Stomach (tissue), 9 donors: Measurements from ENCODE around the gene PLS3. TPM values are rescaled to one million over a fixed set of nuclear protein-coding genes. Genes with fewer than 3 reads are reported as not detected.

Experiments used
- DNase-seq, 2 donors: peaks; one replicate each; pipeline versions ENCODE4 v3.0.0 to v3.0.0-alpha.2; 2013 to 2019
- H3K27ac ChIP-seq, 5 donors: fragments of 200-600 bp in 4 of 5; sonication (generic) in 4 of 5; one replicate each; pipeline ENCODE4 v1.5.1; 2013 to 2019; ENCODE audit warnings: mild to moderate bottlenecking in 1 of 5, moderate library complexity in 1 of 5
- H3K27me3 ChIP-seq, 3 donors: fragments of 200-600 bp; sonication (generic); one replicate each; pipeline ENCODE4 v1.5.1; 2017 to 2019; ENCODE audit warnings: mixed run types in 1 of 3
- H3K36me3 ChIP-seq, 4 donors: fragments of 200-600 bp; sonication (generic); 1 replicate in 3 of 4; 2 replicates in 1 of 4; pipeline ENCODE4 v1.5.1; 2016 to 2019
- H3K4me1 ChIP-seq, 4 donors: fragments of 200-600 bp; sonication (generic); one replicate each; pipeline ENCODE4 v1.5.1; 2016 to 2019
- H3K4me3 ChIP-seq, 4 donors: fragments of 200-600 bp; sonication (generic) in 3 of 4; one replicate each; pipeline ENCODE4 v1.5.1; 2016 to 2019; ENCODE audit warnings: mild to moderate bottlenecking in 1 of 4
- H3K9me3 ChIP-seq, 4 donors: fragments of 200-600 bp; sonication (generic); one replicate each; pipeline ENCODE4 v1.5.1; 2016 to 2019
- EP300 ChIP-seq: sonication (generic); formaldehyde crosslinking; IDR thresholded peaks from one replicate; pipeline ENCODE4 v1.6.1; 2017; ENCODE audit warnings: antibody characterized with exemption
- POLR2A ChIP-seq, 4 donors: fragments of 450-650 bp; IDR thresholded peaks; one replicate each; pipeline ENCODE4 v1.6.1; 2016; ENCODE audit warnings: antibody characterized with exemption in 4 of 4, control low read depth in 2 of 4, mild to moderate bottlenecking in 1 of 4, moderate library complexity in 1 of 4
- POLR2AphosphoS5 ChIP-seq, 3 donors: sonication (generic); formaldehyde crosslinking; IDR thresholded peaks; one replicate each; pipeline ENCODE4 v1.6.1; 2016; ENCODE audit warnings: antibody characterized with exemption in 3 of 3
- WGBS, 5 donors: extraction: QIAGEN DNeasy Blood & Tissue Kit in 3 of 5; methylation state at CpG; one replicate each; pipeline versions ENCODE4 v1.1.5 to v1.1.7; 2013 to 2018; 5-methylcytosine and 5-hydroxymethylcytosine counted together
- intact Hi-C: fragments of 100-400 bp; cut with DNase I; formaldehyde crosslinking; loops from one replicate; pipeline ENCODE4 v1.15.1; 2023; ENCODE audit warnings: low total_unique reads
- polyA plus RNA-seq, 3 donors: library from polyadenylated mRNA; stranded (reverse); fragments of 200-250 nt; gene quantifications; one replicate each; pipeline ENCODE4 v1.2.3, GENCODE V29; 2013
- small RNA-seq, 4 donors: library from RNA; depleted of rRNA; stranded (forward); fragments of <200 nt; gene quantifications; one replicate each; pipeline ENCODE3, GENCODE V24; 2016
- total RNA-seq, 5 donors: library from RNA; depleted of rRNA; stranded (reverse); fragments of >200 nt; gene quantifications; one replicate each; pipeline versions ENCODE4 v1.1.0 to v1.2.3, GENCODE V29; 2014 to 2016
- TF ChIP-seq, protein P1 (sequence below), 7 experiments: fragments of 450-650 bp in 4 of 7; fragments of 200-600 bp in 3 of 7; sonication (generic) in 3 of 7; IDR thresholded peaks; one replicate each; pipeline ENCODE4 v1.5.1; 2016 to 2019; ENCODE audit warnings: antibody characterized with exemption in 7 of 7, control low read depth in 2 of 7, mild to moderate bottlenecking in 1 of 7
- donor health status: healthy with polysubstance abuse.
- donor health status: Bipolar disorder and iron deficiency.
- donor health status: healthy.

PLS3 gene
- total and polyA plus RNA-seq, 8 donors: 7.5 to 129 (median 41.6) TPM

DNA sequence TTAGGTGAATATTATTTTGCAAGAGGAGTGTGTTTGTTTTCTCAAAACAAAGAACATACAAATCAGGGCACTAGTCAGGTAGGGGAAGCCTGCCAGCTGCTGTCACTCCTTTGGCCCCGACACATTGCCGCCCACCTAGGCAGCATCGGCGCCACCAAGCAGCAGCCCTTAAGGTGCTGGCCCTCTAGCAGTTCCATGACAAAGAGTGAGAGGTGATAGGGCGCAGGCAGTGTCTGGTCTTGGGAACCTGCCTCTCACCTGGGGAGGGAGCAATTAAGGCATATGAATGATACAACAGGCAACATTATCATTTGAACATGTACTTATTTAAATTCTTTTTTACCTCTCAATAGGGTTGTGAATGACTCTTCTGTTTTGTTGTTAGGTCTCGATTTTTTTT, 135.1 kb downstream of the PLS3 start:
- intact Hi-C loops: no loop called here
- Histone ChIP-seq H3K27me3 (peaks cover 0 to 21% (median 0%) of the 10 kb centered on the region in 3 donors), H3K27ac (no peak overlapping the region), H3K36me3 (no peaks in the 10 kb centered on the region), H3K9me3 (no peaks in the 10 kb centered on the region), H3K4me1 (no peaks in the 10 kb centered on the region), H3K4me3 (no peak overlapping the region)
- 43 to 91% (median 61%) methylated on average over 6 of the region's 6 CpGs for WGBS, 5 donors
- no peak for DNase-seq
- TF ChIP-seq POLR2AphosphoS5 (IDR thresholded peaks at IDR 0.05) (no peak), POLR2A (IDR thresholded peaks at IDR 0.05) (no peak), EP300 (no peak)
- TF ChIP-seq, protein P1, sequence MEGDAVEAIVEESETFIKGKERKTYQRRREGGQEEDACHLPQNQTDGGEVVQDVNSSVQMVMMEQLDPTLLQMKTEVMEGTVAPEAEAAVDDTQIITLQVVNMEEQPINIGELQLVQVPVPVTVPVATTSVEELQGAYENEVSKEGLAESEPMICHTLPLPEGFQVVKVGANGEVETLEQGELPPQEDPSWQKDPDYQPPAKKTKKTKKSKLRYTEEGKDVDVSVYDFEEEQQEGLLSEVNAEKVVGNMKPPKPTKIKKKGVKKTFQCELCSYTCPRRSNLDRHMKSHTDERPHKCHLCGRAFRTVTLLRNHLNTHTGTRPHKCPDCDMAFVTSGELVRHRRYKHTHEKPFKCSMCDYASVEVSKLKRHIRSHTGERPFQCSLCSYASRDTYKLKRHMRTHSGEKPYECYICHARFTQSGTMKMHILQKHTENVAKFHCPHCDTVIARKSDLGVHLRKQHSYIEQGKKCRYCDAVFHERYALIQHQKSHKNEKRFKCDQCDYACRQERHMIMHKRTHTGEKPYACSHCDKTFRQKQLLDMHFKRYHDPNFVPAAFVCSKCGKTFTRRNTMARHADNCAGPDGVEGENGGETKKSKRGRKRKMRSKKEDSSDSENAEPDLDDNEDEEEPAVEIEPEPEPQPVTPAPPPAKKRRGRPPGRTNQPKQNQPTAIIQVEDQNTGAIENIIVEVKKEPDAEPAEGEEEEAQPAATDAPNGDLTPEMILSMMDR (IDR thresholded peaks at IDR 0.05): no peak

DNA sequence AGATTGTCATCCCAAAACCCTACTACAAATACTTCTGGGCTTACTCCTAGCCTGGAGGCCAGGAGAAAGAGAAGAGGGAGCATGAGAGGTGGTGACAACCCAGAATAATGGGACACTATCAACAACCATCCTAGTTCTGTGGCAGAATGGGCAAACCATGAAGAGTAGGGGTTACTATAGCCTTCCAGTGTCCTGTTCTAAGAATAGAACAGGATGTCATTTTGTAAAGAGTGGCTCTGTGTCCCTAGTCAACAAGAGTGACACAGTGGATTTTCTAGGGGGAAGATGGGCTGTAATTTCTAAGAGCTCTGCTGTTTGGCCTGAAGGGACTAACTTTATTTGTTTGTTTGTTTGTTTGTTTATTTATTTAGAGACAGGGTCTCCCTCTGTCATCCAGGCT, 136.0 kb downstream of the PLS3 start:
- intact Hi-C loops: no loop called here
- no peaks in the 10 kb centered on the region for H3K36me3 ChIP-seq
- no peaks in the 10 kb centered on the region for H3K4me1 ChIP-seq
- H3K9me3 ChIP-seq: no peaks in the 10 kb centered on the region
- TF ChIP-seq POLR2AphosphoS5 (IDR thresholded peaks at IDR 0.05): no peak
- TF ChIP-seq EP300: no peak
- TF ChIP-seq, protein P1 (IDR thresholded peaks at IDR 0.05): no peak
- no peak for TF ChIP-seq POLR2A (IDR thresholded peaks at IDR 0.05)
- H3K27ac ChIP-seq: no peak overlapping the region
- no peak for DNase-seq
- no peak overlapping the region for H3K4me3 ChIP-seq
- peaks cover 0 to 16% (median 0%) of the 10 kb centered on the region in 3 donors for H3K27me3 ChIP-seq

DNA sequence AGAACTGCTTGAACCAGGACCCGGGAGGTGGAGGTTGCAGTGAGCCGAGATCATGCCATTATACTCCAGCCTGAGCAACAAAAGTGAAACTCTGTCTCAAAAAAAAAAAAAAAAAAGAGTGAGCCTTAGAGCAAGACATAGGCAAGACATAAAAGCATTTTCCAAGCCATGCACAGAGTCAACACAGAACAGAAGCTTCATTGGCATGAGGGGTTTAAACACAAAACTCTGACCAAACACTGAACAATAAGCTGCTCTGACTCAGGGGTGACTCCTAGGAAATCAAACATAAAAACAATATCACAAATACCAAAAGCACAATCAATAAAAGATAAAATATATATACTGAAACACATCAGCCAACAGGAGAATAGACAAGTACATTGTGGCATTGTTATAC, 136.8 kb downstream of the PLS3 start:
- DNase-seq: no peak
- no peaks in the 10 kb centered on the region for H3K4me1 ChIP-seq
- H3K27ac ChIP-seq: no peak overlapping the region
- intact Hi-C loops: no loop called here
- 62 to 83% (median 79%) methylated on average over 1 to 2 of the region's 2 CpGs for WGBS, 5 donors
- no peaks in the 10 kb centered on the region for H3K36me3 ChIP-seq
- peaks cover 0 to 16% (median 0%) of the 10 kb centered on the region in 3 donors for H3K27me3 ChIP-seq
- no peaks in the 10 kb centered on the region for H3K9me3 ChIP-seq
- no peak overlapping the region for H3K4me3 ChIP-seq
- TF ChIP-seq POLR2AphosphoS5 (IDR thresholded peaks at IDR 0.05) (no peak), EP300 (no peak), POLR2A (IDR thresholded peaks at IDR 0.05) (no peak)
- TF ChIP-seq, protein P1 (IDR thresholded peaks at IDR 0.05): no peak

Small RNA genes lying within 50 kb of the gene (small RNA-seq; reads per million reads assigned to genes)
- gene RF00264: 0 reads per million in 4 donors
